Measurements from ENCODE around the gene SLC28A1. TPM values are rescaled to one million over a fixed set of nuclear protein-coding genes. Genes with fewer than 3 reads are reported as not detected.

The SLC28A1 gene
- total RNA-seq, 1 donor from 2014 or later: not detected

- peak overlapping the region; percentile 95 for H3K4me3 ChIP-seq
- H3K36me3 ChIP-seq: no peaks in the 10 kb centered on the region
- no peaks in the 10 kb centered on the region for H3K27me3 ChIP-seq
- ATAC-seq (peak; percentile 77), DNase-seq (peak; percentile 94)
- no peaks in the 10 kb centered on the region for H3K9me3 ChIP-seq
- H3K27ac ChIP-seq: peak overlapping the region; percentile 93
- peaks cover 27% of the 10 kb centered on the region for H3K4me1 ChIP-seq
- TF ChIP-seq CTCF (IDR thresholded peaks at IDR 0.05): no peak
- intact Hi-C loops (cut with DNase I): no loop called here
Measured at GRCh38 chr15:84980196-84981053, 96.0 kb downstream of the SLC28A1 start.

GRCh38 chr15:84981054-84981710 is 96.7 kb downstream of the SLC28A1 start:
- Histone ChIP-seq H3K36me3 (no peaks in the 10 kb centered on the region), H3K27ac (peak overlapping the region; percentile 93), H3K27me3 (no peaks in the 10 kb centered on the region), H3K9me3 (no peaks in the 10 kb centered on the region), H3K4me3 (peak overlapping the region; percentile 95), H3K4me1 (peaks cover 27% of the 10 kb centered on the region)
- TF ChIP-seq CTCF (IDR thresholded peaks at IDR 0.05): peak; percentile 50
- ATAC-seq (peak; percentile 92), DNase-seq (peak; percentile 98)
- intact Hi-C loops (cut with DNase I): no loop called here

- no peak for DNase-seq
- ATAC-seq: peak; percentile 1
- no peaks in the 10 kb centered on the region for H3K36me3 ChIP-seq
- no peak for TF ChIP-seq CTCF (IDR thresholded peaks at IDR 0.05)
- peaks cover 27% of the 10 kb centered on the region for H3K4me1 ChIP-seq
- peak within 1 kb of the TSS; percentile 95 for H3K4me3 ChIP-seq
- peak within 1 kb of the TSS; percentile 93 for H3K27ac ChIP-seq
- no peaks in the 10 kb centered on the region for H3K9me3 ChIP-seq
- intact Hi-C loops (cut with DNase I): no loop called here
- no peaks in the 10 kb centered on the region for H3K27me3 ChIP-seq
Measured at GRCh38 chr15:84981711-84982300, 97.3 kb downstream of the SLC28A1 start, which contains the start of gene PDE8A. Gene PDE8A, plus strand, starts transcription at chr15:84981856. Its CDS starts 307 bp downstream, at chr15:84982163.

- Histone ChIP-seq H3K9me3 (no peaks in the 10 kb centered on the region), H3K27ac (peak overlapping the region; percentile 93), H3K27me3 (no peaks in the 10 kb centered on the region), H3K36me3 (no peaks in the 10 kb centered on the region), H3K4me3 (peak overlapping the region; percentile 95), H3K4me1 (peaks cover 27% of the 10 kb centered on the region)
- ATAC-seq (no peak), DNase-seq (peak; percentile 74)
- intact Hi-C loops (cut with DNase I): no loop called here
- no peak for TF ChIP-seq CTCF (IDR thresholded peaks at IDR 0.05)
Measured at GRCh38 chr15:84982301-84982920, 97.9 kb downstream of the SLC28A1 start.

GRCh38 chr15:84983294-84983693 is 98.8 kb downstream of the SLC28A1 start:
- DNase-seq (no peak), ATAC-seq (no peak)
- Histone ChIP-seq H3K27ac (peak overlapping the region; percentile 93), H3K4me3 (peak overlapping the region; percentile 95), H3K36me3 (no peaks in the 10 kb centered on the region), H3K4me1 (peaks cover 29% of the 10 kb centered on the region), H3K9me3 (no peaks in the 10 kb centered on the region), H3K27me3 (no peaks in the 10 kb centered on the region)
- no peak for TF ChIP-seq CTCF (IDR thresholded peaks at IDR 0.05)
- intact Hi-C loops (cut with DNase I): no loop called here

Data from upper lobe of right lung (tissue), 1 donor.